ENCODE data around the gene KCNH8. TPM values are rescaled to one million over a fixed set of nuclear protein-coding genes. Genes with fewer than 3 reads are reported as not detected.

Gene KCNH8
- total RNA-seq, 2 donors from 2014 or later: not detected

GRCh38 chr3:19547665-19548464 is 399.6 kb downstream of the KCNH8 start:
- H3K4me1 Mint-ChIP-seq: no peaks in the 10 kb centered on the region
- no peak overlapping the region for H3K4me3 Mint-ChIP-seq
- ATAC-seq (replicated peaks): no peak
- no peaks in the 10 kb centered on the region for H3K36me3 Mint-ChIP-seq (ENCODE audit: low read depth)
- peaks cover 5% of the 10 kb centered on the region for H3K9me3 Mint-ChIP-seq
- no peak overlapping the region for H3K27ac Mint-ChIP-seq
- no peaks in the 10 kb centered on the region for H3K27me3 Mint-ChIP-seq

GRCh38 chr3:19559724-19560442 is 411.6 kb downstream of the KCNH8 start:
- Mint-ChIP-seq H3K9me3 (no peaks in the 10 kb centered on the region), H3K4me1 (no peaks in the 10 kb centered on the region), H3K27ac (no peak overlapping the region), H3K4me3 (no peak overlapping the region), H3K36me3 (ENCODE audit: low read depth) (no peaks in the 10 kb centered on the region), H3K27me3 (no peaks in the 10 kb centered on the region)
- ATAC-seq (replicated peaks): no peak

- H3K27me3 Mint-ChIP-seq: no peaks in the 10 kb centered on the region
- no peaks in the 10 kb centered on the region for H3K36me3 Mint-ChIP-seq (ENCODE audit: low read depth)
- no peaks in the 10 kb centered on the region for H3K9me3 Mint-ChIP-seq
- ATAC-seq (replicated peaks): no peak
- no peak overlapping the region for H3K4me3 Mint-ChIP-seq
- no peak overlapping the region for H3K27ac Mint-ChIP-seq
- H3K4me1 Mint-ChIP-seq: no peaks in the 10 kb centered on the region
These were observed 425.3 kb downstream of the KCNH8 start for GRCh38 chr3:19573644-19574043.

GRCh38 chr3:19574268-19574667 is 426.0 kb downstream of the KCNH8 start:
- no peak for ATAC-seq (replicated peaks)
- no peaks in the 10 kb centered on the region for H3K27me3 Mint-ChIP-seq
- no peaks in the 10 kb centered on the region for H3K36me3 Mint-ChIP-seq (ENCODE audit: low read depth)
- H3K4me3 Mint-ChIP-seq: no peak overlapping the region
- no peaks in the 10 kb centered on the region for H3K4me1 Mint-ChIP-seq
- no peak overlapping the region for H3K27ac Mint-ChIP-seq
- no peaks in the 10 kb centered on the region for H3K9me3 Mint-ChIP-seq

GRCh38 chr3:19576343-19576742 is 428.0 kb downstream of the KCNH8 start:
- Mint-ChIP-seq H3K4me1 (no peaks in the 10 kb centered on the region), H3K9me3 (peaks cover 4% of the 10 kb centered on the region), H3K36me3 (ENCODE audit: low read depth) (no peaks in the 10 kb centered on the region), H3K4me3 (no peak overlapping the region), H3K27ac (no peak overlapping the region), H3K27me3 (no peaks in the 10 kb centered on the region)
- no peak for ATAC-seq (replicated peaks)
